Left colon (tissue), 2 donors: Measurements from ENCODE around the gene NIPSNAP3A. TPM values are rescaled to one million over a fixed set of nuclear protein-coding genes. Genes with fewer than 3 reads are reported as not detected.
A peak's percentile ranks its signal among the peaks of the same experiment; 100 is the strongest.
"Not testable (repeated sequence)": the region's sequence is repeated elsewhere in the genome, so short reads cannot be mapped to it uniquely, and the experiment has no call there.

Source experiments
- ATAC-seq: fragments of 200-7000 bp; cut with Tn5 transposase; one replicate; pipeline ENCODE4 v1.9.1; 2020; ENCODE audit warnings: mild to moderate bottlenecking, moderate library complexity
- DNase-seq, 2 donors: peaks; one replicate each; pipeline ENCODE4 v3.0.0-alpha.2; 2020
- intact Hi-C, 2 donors: fragments of 100-400 bp; cut with DNase I in 1 of 2; cut with micrococcal nuclease in 1 of 2; formaldehyde crosslinking; loops; one replicate each; pipeline versions ENCODE4 v1.11.2 to v1.14.0; 2022; cut with DNase I, micrococcal nuclease
- long read RNA-seq: library from polyadenylated mRNA; unstranded; transcript quantifications from one replicate; pipeline ENCODE4 v2.0.0, GENCODE V29; 2021
- total RNA-seq, 2 donors: library from RNA; stranded (reverse); fragmentation: NEBNext Ultra II Directional; extraction: Animal tissue kit (Norgen Biotek cat#: 25700); gene quantifications; one replicate each; pipeline ENCODE4 v1.2.1, GENCODE V29; 2021
- donor health status: DM: no; HTN: no; CAD: no.
- donor health status: DM: yes; HTN: yes; CAD: no.

NIPSNAP3A gene
- total RNA-seq, result 10 to 100 TPM; 40.6 to 52.5 TPM
- long read RNA-seq, transcript NIPSNAP3A-201 (6 exons, 1,633 nt), result major isoform, 84 of 88 reads
- long read RNA-seq, partial matches to known transcripts, result 2 of 88 reads
- long read RNA-seq, other reads (novel, unspliced or antisense), result 2 of 88 reads

DNA sequence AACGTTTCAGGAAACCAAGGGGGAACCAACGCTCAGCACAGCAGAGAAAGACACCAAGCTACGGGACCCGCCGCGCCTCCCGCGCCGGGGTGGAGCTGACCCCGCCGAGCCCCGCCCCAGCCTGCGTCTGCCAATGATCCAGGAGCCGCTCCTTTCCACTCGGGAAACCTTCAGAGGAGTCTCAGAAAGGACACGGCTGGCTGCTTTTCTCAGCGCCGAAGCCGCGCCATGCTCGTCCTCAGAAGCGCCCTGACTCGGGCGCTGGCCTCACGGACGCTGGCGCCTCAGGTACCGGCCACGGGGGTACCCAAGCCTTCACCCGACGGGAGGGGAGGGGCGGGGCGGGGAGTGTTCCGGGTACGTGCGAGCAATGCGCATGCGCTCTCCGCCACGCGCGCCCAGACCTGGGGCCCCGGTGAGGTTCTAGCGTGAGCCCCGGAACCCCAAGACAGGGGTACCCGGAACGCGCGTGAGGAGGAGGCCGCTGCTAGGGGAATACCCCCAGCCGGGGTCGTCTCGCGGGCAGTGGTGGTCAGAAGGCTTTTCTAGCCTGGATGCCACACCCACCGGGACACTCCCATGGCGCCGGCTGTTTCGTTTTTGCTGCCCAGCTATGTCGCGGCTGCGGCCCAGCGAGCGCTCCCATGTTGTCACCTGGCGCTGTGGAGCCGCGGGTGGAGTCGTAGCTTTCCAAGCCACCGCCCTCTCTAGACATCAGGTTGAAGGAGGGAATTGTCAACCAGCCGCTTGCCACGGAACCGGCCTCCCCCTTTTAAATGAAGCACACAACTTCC, at the start of gene NIPSNAP3A:
Gene NIPSNAP3A, plus strand, starts transcription at position 119 of the 794 bp plus-strand sequence. Its CDS starts 110 bp downstream, at position 229.
- DNase-seq (peak; percentile 89 to 94), ATAC-seq (peak; percentile 91)
- intact Hi-C loops, result no loop called here

DNA sequence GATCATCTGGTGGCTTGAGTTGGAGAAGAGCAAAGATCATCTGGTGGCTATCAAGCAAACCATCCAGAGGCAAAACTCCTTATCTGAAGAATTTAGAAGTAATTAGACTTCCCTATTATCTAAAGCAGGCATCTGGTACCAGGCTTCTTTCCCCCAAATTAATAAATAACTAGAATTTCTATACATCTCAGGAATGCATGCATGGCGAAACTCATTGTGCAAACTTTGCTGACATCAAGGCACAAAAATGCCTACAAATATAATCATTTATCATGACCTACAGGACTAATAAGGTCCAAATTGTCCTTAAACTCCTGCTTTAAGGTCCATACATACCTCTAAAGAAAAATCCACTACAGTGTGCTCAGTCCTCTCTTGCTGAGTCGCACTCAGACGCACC, 47.2 kb upstream of the NIPSNAP3A start:
- DNase-seq, result no peak

DNA sequence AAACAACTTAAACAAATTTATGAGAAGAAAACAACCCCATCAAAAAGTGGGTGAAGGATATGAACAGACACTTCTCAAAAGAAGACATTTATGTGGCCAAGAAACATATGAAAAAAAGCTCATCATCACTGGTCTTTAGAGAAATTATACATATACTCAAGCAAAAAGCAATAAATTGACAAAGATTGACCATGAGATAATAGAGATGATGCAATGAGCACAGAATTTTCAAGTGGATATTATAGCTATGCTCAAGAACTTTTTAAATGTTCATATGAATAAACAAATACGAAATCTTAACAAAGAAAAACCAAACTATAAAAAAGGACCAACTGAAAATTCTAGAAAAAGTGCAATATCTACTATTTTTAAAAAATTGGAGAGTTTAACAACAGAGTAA, 38.7 kb upstream of the NIPSNAP3A start:
- ATAC-seq, DNase-seq, intact Hi-C loops: not testable (repeated sequence)

More for the DNA sequence above, 47.2 kb upstream of the NIPSNAP3A start:
- intact Hi-C loops, result no loop called here
- ATAC-seq, result no peak

DNA sequence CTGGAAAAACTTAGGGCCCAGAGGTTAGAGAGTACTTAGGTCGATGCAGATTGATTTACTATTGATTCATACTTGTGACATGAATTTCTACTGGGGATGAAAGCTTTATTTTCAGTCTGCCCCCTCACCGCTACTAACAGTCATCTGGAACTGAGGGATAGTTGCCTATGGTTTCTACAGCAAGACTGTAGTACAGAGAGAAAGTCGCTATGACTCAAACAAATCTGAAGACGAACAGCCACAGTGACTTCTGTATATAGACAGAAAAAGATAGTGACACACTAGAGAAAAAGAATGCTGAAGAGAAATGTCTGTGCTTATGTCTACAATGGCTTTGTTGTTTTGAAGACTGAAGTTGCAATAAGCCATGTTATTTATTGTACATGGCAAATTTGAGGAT, 35.9 kb upstream of the NIPSNAP3A start:
- ATAC-seq (no peak), DNase-seq (no peak)
- intact Hi-C loops, result no loop called here

DNA sequence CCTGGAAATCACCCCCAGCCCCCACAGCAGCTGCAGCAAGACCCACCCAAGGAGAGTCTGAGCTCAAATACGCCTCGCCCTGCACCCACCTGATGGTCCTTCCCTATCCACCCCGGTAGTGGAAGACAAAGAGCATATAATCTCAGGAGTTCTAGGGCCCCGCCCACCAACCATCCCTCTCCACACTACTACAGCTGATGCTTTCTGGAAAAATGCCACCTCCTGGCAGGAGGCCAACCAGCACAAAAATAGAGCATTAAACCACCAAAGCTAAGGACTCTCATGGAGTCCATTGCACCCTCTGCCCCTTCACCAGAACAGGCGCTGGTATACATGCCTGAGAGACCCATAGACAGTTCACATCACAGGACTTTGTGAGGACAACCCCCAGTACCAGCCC, 22.5 kb upstream of the NIPSNAP3A start:
- DNase-seq (no peak), ATAC-seq (no peak)
- intact Hi-C loops, result no loop called here

DNA sequence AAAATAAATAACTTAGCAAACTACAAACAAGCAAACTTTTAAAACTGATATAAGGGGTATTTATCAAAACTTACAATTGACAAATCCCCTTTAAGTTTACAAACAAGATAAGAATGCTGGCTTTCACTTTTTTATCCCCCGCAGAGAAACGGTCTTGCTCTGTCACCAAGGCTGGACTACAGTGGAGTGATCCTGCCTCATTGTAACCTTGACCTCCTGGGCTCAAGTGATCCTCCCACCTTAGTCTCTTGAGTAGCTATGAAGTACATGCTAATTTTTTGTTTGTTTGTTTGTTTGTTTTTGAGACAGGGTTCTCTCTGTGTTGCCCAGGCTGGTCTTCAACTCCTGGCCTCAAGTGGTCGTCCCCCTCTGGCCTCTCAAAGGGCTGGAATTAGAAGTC, 9.0 kb upstream of the NIPSNAP3A start:
- ATAC-seq (no peak), DNase-seq (no peak)
- intact Hi-C loops, result no loop called here

DNA sequence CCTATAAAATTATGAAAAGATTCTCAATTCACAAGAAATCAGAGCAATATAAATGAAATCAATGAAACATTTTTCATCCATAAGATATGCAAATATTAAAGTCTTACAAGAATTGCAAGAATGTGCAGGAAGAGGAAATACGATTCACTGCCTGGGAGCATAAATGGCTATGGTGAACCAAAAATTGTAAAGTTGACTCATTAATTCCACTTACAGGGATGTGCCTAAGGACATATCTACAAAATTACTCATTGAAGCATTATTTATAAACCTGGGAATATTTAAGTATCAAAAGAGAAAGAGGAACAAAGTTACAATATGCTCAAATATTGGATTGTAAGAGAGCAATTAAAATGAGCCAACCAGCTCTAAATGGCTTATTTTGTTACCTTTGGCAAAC, 6.9 kb upstream of the NIPSNAP3A start:
- DNase-seq, result no peak
- no peak for ATAC-seq
- intact Hi-C loops, result no loop called here

DNA sequence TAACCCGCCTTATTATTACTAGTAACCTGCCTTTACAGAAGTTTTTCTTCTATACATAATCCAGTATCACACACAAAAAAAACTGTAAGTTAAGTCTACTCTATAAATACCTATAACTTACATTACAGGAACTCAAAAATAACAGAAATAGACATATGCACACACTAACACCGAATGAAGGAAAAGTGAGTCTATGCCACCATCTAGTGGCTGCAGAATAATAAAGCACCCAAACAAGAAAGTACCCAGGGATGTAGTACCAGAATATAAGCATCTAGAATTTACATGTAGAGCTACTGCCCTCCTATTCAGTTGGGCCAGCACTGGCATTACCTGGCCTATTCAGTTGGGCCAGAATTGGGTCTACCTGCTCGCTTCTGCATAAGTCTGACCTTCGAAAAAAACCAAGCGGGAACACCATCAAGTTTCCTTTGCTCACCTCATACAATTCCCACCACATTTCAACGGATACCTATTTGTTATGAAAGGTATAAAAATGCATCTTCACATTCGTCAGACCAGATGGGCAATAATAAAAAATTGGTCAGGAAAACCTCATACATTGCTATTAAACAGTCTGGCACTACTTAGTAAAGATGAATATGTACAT, 4.0 kb upstream of the NIPSNAP3A start:
- ATAC-seq, result no peak
- intact Hi-C loops, result no loop called here
- DNase-seq, result no peak

DNA sequence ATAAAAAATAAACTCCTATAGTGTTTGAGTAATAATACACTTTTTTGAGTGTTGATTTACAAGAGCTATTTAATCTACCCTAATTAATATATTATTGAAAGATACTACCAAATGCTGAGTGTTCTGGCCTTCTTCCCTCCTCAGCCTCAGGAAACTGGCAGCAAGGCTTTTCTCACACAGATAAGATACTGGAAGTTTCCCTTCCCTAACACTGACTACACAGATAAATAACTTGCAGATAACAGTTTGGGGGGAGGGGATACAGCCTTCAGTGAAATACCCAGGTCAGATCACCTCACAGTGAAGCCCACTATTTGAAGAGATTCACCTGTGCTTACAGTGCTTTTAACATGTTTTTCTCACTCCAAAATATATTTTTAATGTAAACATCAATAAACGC, 1.6 kb upstream of the NIPSNAP3A start:
- ATAC-seq (no peak), DNase-seq (no peak)
- intact Hi-C loops, result no loop called here

DNA sequence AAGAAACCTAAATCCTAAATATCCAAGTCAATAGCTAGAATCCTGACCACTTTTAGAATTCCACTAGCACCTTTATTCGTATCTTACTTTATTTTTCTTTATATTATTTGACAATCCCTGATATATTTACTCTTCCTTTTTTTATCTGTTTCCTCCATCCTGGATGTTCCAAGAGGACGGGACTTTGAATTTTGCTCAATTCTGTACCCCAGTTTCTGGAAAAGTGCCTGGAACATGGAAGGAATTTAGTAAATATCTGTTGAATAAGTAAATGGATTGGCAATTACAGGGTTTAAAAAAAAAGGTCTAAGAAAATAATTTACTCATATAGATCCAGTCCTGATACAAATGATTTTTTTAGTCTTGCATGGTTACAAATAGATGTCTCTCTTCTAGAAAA, 1.2 kb upstream of the NIPSNAP3A start:
- DNase-seq (no peak), ATAC-seq (no peak)
- intact Hi-C loops, result no loop called here

DNA sequence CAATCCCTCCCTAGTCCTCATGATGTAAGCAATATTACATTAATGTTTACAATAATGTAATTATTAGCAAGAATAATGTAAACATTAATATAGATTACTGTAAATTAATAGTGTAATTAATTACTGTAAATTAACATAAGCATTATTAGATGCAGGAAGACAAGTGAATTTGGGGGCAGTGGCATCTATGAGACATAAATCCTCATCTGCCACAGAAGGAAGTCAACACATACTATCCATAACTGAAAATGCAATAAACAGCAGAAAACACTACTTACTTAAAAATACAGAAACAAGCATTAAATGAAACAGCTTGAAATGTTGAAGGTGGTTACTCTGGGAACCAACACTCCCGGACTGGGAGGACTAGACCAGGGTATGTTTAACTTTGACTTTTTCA, 685 bp upstream of the NIPSNAP3A start:
- DNase-seq, result no peak
- intact Hi-C loops, result no loop called here
- ATAC-seq, result no peak

DNA sequence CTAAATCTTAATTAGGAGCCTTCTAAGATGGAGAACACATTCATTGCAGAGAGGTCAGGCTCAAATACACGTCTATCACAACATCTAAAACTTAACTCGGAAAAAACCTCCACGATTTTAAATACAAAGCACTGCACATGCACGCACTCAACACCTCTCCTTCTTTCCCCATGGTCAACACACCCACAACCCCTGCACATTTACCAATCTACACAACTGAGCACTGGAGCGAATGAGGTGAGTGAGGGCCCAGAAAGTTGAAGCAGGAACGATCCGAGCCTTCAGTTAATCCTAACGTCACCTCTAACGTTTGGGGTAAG, 278 bp upstream of the NIPSNAP3A start:
- ATAC-seq (peak; percentile 39), DNase-seq (no peak)
- intact Hi-C loops, result no loop called here

DNA sequence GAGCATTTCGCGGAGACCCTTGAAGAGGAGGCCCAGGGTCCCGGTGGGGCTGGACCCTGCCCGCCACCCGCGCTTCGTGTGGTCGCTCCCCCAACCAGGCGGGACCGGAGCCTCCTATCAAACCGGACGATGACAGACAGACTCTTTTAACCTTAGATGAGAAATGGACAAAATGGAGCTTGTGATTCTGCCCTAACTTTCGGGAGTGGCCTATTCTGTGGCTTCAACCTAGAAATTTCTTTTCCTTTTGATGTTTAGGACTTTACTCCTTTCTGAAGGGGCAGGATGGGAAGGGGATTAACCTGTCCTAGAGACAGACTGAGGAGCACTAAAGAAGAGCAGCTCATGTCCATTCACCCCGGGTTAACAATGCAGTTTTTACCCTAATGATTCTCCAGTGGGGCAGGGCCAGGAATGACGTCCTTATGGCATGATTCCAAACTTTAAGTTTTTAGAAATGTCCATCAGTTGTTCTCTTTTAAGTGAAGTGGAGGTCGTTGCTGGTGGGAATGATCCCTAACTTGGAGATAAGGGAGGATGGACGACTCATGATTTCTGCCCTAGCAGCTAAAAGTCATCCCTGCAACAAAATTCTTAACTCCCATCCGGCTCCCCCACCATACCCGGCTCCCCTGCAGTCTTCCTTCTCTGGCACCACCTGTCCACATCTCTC, 1.0 kb downstream of the NIPSNAP3A start:
- intact Hi-C loops, result no loop called here
- DNase-seq, result peak in 1 of 2 donors; percentile 9

DNA sequence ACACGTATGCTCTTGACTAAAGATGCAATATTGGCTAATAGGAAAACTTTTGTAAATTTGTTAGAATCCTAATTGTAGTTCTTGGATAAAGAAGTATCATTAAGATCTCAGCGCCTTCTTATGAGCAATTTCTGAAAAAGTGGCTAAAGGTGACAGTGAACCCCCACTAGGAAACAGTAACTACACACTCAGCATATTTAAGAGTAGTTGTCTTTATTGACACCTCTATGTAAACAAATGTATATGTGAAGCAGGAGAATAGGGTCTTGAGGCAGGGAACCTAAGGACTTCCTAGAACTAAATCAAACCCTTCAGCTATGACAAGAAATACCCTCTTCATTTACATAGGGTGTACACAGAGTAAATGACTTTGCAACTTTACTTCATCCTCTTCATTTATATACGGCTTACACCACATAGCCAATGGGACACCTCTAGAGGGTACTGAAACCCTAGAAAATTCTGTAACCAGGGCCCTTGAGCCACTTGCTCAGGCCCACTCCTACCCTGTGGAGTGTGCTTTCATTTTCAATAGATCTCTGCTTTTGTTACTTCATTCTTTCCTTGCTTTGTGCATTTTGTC, 2.8 kb downstream of the NIPSNAP3A start:
- DNase-seq, result no peak
- ATAC-seq, result no peak
- intact Hi-C loops, result no loop called here

More for the DNA sequence above, 1.0 kb downstream of the NIPSNAP3A start:
- ATAC-seq, result peak; percentile 2

DNA sequence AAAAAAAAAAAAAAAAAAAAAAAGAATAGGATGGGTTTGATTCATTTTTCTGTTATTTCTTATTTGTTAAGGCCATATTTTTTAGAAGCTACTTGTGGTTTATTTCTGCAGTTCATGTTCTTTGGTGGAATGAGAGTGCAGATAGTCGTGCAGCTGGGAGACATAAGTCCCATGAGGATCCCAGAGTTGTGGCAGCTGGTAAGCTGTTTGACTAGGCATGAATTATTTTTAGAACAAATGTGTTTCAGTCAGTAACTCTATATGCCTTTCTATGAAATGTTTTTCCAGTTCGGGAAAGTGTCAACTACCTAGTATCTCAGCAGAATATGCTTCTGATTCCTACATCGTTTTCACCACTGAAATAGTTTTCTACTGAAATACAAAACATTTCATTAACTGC, 11.5 kb downstream of the NIPSNAP3A start:
- no peak for ATAC-seq
- DNase-seq, result no peak
- intact Hi-C loops, result no loop called here

DNA sequence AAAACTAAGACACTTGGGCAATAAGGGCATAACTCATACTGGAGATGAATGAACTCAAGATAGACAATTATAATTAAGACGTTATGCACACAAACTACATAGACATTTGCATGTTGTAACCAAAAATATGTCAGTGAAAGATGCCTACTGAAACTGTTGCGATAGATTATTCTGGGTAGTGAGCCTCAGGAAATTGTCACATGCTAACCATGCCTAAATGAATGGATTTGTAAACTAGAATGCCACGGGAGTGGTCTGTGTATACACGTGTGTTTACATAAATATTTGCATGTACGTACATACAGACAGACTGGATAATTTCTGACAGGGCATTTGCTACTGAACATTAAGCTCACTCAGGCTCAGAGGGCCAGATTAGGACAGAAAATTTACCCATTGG, 17.7 kb downstream of the NIPSNAP3A start:
- ATAC-seq (peak; percentile 17), DNase-seq (no peak)
- intact Hi-C loops, result no loop called here

DNA sequence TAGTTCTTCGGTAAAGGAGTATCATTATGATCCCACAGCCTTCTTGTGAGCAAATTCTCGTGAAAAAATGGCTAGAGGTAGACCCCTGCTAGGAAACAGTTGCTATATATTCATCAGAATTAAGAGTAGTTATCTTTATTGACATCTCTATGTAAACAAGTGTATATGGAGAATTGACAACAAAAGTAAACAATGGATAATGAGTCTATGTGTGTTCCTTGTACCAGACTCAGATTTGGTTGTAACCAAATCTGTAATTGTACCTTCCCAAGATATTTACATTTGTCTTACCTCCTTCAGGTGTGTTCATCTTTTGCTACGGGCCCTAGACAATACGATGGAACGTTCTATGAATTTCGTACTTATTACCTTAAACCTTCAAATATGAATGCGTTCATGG, 18.5 kb downstream of the NIPSNAP3A start:
- DNase-seq, result no peak
- no peak for ATAC-seq
- intact Hi-C loops, result no loop called here

DNA sequence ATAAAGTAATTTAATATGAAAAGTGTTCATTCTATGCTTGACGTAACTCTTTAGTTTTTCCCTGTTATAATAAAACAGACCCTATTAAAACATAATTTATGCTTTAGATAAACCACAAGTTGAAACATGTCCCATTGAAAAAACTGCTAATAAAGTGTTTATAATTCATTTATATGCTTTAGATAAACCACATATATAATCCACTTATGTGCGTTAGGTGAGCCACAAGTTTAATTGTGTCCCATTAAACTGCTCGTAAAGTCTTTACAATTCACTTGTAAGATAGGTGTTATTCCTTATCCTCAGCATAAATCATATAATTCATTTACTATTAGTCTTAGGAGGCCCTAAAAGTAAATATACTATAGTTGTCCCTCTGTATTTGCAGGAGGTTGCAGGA, 20.0 kb downstream of the NIPSNAP3A start:
- ATAC-seq (no peak), DNase-seq (no peak)
- intact Hi-C loops, result no loop called here

DNA sequence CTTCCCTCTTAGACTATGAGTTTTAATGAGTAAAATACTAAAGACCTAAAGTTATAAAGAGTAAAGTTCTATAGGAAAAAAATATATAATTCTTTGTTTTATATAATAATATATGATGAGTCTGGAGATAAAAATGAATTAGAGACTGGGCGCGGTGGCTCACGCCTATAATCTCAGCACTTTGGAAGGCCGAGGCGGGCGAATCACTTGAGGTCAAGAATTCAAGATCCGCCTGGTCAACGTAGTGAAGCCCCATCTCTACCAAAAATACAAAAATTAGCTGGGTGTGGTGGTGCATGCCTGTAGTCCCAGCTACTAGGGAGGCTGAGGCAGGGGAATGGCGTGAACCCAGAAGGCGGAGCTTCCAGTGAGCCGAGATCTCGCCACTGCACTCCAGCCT, 21.5 kb downstream of the NIPSNAP3A start:
- DNase-seq, intact Hi-C loops, ATAC-seq: not testable (repeated sequence)

DNA sequence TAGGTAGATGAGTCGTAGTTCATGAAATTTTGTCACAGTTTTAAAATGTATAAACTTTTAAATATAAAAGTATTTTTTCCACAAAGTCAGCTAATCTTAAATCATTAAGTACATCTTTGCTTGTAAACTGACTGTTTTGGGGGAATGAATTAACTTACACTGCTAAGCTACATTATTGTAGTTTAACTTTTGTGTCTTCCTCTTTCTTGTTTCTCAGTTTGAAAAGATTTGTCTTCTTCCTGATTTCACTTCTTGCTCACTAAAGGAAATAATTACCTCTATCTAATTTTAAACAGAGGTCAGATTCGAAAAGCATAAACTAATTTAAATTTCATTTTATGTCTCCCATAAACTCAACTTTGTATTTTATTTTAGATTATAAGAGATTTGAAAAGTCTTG, 22.2 kb downstream of the NIPSNAP3A start:
- ATAC-seq (no peak), DNase-seq (no peak)
- intact Hi-C loops, result no loop called here
